ENCODE data around the gene OR51S1.
"Not testable (repeated sequence)": the region's sequence is repeated elsewhere in the genome, so short reads cannot be mapped to it uniquely, and the experiment has no call there.

The OR51S1 gene

DNA sequence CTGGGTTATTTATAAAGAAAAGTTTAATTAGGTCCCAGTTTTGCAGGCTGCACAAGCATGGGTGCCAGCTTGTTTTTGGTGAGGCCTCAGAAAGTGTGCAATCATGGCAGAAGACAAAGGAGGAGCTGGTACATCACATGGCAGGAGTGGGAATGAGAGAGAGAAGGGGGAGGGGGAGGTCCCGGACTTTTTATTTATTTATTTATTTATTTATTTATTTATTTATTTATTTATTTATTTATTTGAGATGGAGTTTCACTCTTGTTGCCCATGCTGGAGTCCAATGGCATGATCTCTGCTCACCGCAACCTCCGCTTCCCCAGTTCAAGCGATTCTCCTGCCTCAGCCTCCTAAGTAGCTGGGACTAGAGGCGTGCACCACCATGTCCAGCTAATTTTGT is 47.7 kb downstream of the OR51S1 start:
- not testable (repeated sequence) for DNase-seq

GRCh38 chr11:4798427-4799183 is 50.4 kb downstream of the OR51S1 start:
- DNase-seq: no peak
